GM18907 (cell line): ENCODE results near the gene TLR9.

Experiments used
- ATAC-seq: cut with Tn5 transposase; IDR thresholded peaks from one replicate; pipeline ENCODE4 v1.9.1; 2021; ENCODE audit warnings: mild to moderate bottlenecking, moderate library complexity; ENCODE audit not compliant: unreplicated experiment

Gene TLR9

GRCh38 chr3:52247409-52248164, 22.1 kb upstream of the TLR9 start:
- ATAC-seq: no peak

GRCh38 chr3:52246728-52247408, 21.4 kb upstream of the TLR9 start:
- ATAC-seq: no peak

DNA sequence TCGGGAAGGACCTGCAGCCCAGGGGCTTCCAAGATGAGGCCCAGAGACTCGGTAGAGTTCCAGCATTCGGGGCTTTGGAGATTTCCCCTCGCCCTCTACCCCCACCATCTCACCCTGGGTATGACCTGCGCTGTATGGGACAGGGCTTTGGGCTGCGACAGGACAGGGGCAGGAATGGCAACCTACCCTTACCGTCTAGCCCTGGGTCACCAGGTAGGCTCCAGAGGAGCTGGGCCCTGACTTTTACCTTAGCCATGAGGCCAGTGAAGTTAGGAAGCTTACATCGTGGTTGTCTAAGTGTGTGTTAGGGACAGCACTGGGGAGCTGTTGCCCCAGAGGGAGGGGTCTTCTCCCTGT, 20.8 kb upstream of the TLR9 start:
- no peak for ATAC-seq

GRCh38 chr3:52245322-52246263, 20.1 kb upstream of the TLR9 start, which contains the start of gene PPM1M:
Gene PPM1M (plus strand): TSS chr3:52245759. CDS start chr3:52245825, 66 bp downstream.
- ATAC-seq: no peak

GRCh38 chr3:52243791-52244628, 18.6 kb upstream of the TLR9 start:
- ATAC-seq: peak; percentile 35

- no peak for ATAC-seq
Observed at GRCh38 chr3:52242039-52242438, 16.6 kb upstream of the TLR9 start.

DNA sequence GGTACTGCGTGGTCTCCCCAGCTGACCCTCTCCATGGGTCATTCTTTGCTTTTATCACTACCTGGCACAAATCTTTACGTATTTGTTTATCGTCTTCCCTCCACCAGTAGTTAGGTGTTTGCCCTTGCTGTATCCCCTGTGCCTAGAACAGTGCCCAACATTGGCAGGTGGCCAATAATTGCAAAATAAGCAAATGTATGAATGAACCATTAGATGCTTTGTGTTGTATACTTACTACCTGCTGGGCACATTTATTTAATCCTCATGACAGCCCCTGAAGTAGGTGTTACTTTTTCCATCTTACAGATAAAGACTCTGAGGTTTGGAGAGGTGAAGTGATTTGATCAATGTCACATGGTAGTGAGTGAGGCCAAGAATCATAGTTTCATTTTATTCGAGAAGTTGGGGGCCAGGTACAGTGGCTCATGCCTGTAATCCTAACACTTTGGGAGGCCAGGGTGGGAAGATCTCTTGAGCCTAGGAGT, 15.5 kb upstream of the TLR9 start:
- ATAC-seq: no peak

DNA sequence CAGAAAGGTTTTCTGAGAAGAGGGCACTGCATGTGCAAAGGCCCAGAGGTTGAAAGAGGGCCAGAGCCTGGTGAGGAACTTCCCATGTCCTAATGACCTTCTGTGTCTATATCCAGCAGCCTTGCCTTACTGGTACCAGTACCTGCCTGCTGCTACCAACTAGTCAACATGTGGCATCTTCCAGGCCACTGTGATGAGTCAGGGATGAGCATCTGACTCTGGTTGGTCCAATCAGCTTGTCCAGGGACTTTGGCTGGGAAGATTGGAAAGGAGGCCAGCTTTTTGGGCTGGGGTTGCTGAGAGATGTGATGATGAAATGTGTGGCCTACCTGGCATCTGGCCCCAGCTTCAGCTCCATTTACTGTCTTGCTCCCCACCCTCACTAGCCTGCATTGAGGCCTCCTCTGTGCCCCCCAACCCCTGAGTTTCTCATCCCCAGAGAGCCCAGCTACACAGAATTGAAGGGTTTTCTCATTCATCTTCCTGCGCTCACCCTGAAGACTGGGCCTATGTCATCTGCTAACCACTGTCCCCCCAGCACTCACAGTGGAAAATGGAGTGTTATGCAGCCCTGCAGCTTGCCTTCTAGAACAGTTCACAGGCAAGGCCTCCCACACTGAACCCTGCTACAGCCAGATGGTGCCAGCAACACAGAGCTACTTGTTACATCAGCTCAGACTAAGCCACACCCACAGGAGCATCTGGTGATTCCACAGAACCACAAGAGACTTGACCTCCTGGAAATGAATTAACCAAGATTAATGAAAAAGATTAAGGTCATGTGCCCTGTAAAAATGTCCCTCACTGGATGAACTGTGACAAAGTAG, 14.8 kb upstream of the TLR9 start:
- ATAC-seq: no peak

- peak; percentile 72 for ATAC-seq
Observed at GRCh38 chr3:52238761-52239701, 13.6 kb upstream of the TLR9 start, which contains the start of gene TWF2. Gene TWF2 (minus strand): TSS chr3:52239158. CDS start chr3:52239016, 142 bp downstream.

DNA sequence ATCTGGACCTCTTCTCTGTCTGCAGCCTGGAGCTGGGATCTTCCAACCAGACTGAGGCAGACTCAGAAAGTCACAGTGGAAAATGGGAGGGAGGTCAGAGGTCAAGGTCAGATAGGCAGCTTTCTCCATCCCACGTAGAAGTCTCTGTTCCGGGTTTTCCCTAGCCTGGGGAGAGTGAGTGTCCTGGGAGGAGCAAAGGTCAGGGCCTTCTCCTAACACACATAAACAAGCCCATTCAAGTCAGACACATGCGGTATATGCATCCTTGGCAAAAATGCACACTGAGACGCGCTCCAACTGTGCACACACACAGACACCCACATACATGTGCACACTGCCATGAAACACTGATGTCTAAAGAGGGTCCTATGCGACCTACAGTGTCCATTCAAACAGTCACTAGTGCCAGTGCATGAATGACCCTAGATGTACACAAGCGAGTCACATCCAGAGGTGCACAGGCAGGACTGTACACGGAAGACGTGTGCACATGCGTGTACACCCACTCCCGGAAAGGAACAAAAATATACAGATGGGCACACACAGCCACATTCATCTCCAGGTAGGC, 12.8 kb upstream of the TLR9 start:
- peak; percentile 3 for ATAC-seq

DNA sequence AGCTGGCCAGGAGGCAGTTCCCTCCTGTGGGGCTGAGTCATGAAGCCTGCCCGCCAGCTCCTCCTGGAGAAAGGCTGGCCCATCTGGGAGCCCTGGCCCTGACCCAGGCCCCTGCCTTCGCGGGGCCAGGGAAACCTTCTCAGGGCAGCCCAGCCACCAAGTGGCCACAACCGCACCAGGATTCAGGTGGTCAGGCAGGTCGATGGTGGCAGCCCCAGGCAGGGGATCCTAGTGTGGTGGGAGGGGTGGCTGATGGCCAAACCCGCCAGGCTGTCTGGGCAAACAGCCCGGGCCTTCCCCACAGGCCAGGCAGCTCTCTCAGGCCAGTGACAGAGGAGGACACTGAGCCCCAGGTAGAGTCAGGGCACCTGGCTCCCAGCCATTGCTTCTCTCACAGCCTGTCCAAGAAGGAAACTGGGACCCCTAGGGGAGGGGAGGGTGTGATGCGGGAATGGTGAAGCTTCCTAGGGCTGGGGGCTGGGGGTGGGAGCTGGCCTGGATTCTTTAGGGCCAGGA, 12.3 kb upstream of the TLR9 start:
- no peak for ATAC-seq

GRCh38 chr3:52237006-52237656, 11.7 kb upstream of the TLR9 start:
- ATAC-seq: no peak

DNA sequence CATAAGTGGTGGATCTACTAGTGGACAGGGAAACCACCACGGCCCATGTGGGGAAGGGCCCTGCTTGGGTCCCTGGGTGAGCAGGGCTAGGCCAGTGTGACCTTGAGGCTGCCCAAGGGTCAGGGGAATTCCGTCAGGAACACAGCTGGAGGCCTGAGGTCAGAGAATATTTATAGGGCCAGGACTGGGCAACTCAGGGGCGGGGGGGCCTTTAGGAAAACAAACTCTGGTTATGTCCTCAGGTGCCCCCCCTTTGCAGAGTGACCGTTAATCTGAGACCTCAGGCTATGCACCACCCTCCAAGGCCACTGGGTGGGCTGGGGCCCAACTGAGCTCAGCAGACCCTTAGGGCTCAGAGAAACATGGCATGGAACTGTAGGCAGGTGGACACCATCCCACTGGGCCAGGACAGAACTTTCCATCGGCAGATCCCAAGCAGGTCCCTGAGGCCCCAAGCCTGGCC, 11.0 kb upstream of the TLR9 start:
- no peak for ATAC-seq

GRCh38 chr3:52234516-52235447, 9.3 kb upstream of the TLR9 start:
- no peak for ATAC-seq

DNA sequence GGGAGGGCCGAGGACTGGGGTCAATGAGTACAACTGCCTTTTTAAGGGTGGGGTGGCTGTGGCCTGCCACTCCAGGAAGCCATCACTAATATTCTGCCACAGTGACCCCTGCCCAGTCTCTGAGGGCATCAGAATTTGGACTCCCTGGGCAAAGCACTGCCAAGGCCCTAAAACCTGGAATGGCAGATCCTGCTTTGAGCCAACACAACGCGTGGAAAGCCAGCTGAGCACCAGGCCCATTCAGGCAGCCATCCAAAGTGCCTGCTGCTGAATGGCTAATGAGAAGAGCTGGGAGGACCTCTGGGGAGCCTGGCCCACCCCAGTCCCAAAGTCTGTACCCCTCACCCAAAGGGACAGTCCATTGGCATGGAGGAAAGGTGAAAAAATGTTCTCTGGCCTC, 8.5 kb upstream of the TLR9 start:
- no peak for ATAC-seq

DNA sequence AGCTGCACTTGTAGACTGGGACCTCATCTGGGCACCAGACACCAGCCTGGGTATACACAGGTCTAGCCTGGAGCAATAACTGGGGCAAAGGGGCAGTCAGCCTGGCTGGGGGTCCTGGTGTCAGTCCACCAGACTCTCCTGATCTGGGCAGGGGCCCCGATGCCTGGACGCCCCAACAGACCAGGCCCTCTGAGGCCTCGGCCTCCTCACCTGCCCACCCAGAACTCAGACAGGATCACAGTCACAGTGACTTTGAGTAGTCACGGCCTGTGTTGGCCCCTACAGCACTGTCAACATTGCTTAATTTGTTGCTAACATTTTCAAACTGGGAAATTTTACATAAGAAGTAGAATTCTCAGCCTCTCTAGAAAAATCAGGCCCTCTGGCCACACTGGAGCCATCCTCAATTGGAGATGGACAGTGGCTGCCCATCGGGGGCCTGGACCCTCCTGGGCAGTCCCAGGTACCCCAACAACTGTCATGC, 7.7 kb upstream of the TLR9 start:
- ATAC-seq: no peak
